Fibroblast of lung (primary cell): Measurements from ENCODE around the gene SELP.

Experiments
- CTCF ChIP-seq, 2 donors: IDR thresholded peaks in 1 of 2; conservative IDR thresholded peaks in 1 of 2; 1 replicate in 1 of 2; 2 replicates in 1 of 2; pipeline ENCODE4 v1.5.1; 2011 to 2012; ENCODE audit warnings: low read length in 2 of 2, control low read depth in 1 of 2, inconsistent platforms in 1 of 2, low read depth in 1 of 2, mild to moderate bottlenecking in 1 of 2
- EZH2 ChIP-seq: IDR thresholded peaks from 2 replicates; pipeline ENCODE4 v1.5.1; 2012; ENCODE audit warnings: low read length, control low read depth, mild to moderate bottlenecking; ENCODE audit errors: missing control alignments

- no peak for TF ChIP-seq CTCF (conservative IDR thresholded peaks at IDR 0.05 in 1 of 2, IDR thresholded peaks at IDR 0.05 in 1 of 2; ENCODE audit: low read depth in 1 of 2, low read length in 2 of 2)
- no peak for TF ChIP-seq EZH2
Measured at GRCh38 chr1:169572187-169572586, 57.7 kb downstream of the SELP start.
